PC-3 (cell line): Measurements from ENCODE around the gene ATXN10. TPM values are rescaled to one million over a fixed set of nuclear protein-coding genes. Genes with fewer than 3 reads are reported as not detected.

ENCODE experiments used
- ATAC-seq: fragments of 200-7000 bp; cut with Tn5 transposase; 2 replicates; pipeline ENCODE4 v1.9.1; 2020; ENCODE audit warnings: mild to moderate bottlenecking, moderate library complexity
- BruUV-seq: library from RNA; stranded (reverse); fragments of 400-500 nt; replicated peaks from 2 replicates; lab custom pipeline; 2021; lab: Mats Ljungman, UMichigan
- CTCF ChIA-PET: fragments of 300-600 bp; sonication (Branson Sonifier 250); formaldehyde crosslinking; loops from one replicate; lab custom pipeline; 2022; ENCODE audit warnings: antibody characterized with exemption; lab: Charles Lee
- POLR2A ChIA-PET: fragments of 300-600 bp; sonication (Branson Sonifier 250); formaldehyde crosslinking; loops from one replicate; lab custom pipeline; 2022; ENCODE audit warnings: antibody characterized with exemption; ENCODE audit not compliant: unreplicated experiment; lab: Charles Lee
- DNase-seq: peaks from one replicate; pipeline ENCODE4 v3.0.0-alpha.2; 2015
- H2AFZ ChIP-seq: fragments of 300-600 bp; sonication (generic); 2 replicates; pipeline ENCODE4 v1.6.0; 2016; ENCODE audit warnings: antibody characterized with exemption, low read length
- H3F3A ChIP-seq: fragments of 300-600 bp; sonication (generic); one replicate; pipeline ENCODE4 v1.6.0; 2017; ENCODE audit warnings: antibody characterized with exemption, low read length, control low read depth, mild to moderate bottlenecking; ENCODE audit not compliant: unreplicated experiment
- H3K27ac ChIP-seq: fragments of 300-600 bp; sonication (generic); 2 replicates; pipeline ENCODE4 v1.5.1; 2016; ENCODE audit warnings: mild to moderate bottlenecking, low read length
- H3K27me3 ChIP-seq: fragments of 300-600 bp; sonication (generic); 2 replicates; pipeline ENCODE4 v1.6.1; 2016; ENCODE audit warnings: low read length, mixed read lengths
- H3K36me3 ChIP-seq: fragments of 300-600 bp; sonication (generic); 2 replicates; pipeline ENCODE4 v1.6.1; 2016; ENCODE audit warnings: low read depth, mixed run types, low read length, mixed read lengths
- H3K4me1 ChIP-seq: fragments of 300-600 bp; sonication (generic); 2 replicates; pipeline ENCODE4 v1.5.1; 2016; ENCODE audit warnings: low read length; ENCODE audit not compliant: insufficient read depth
- H3K4me2 ChIP-seq: fragments of 300-600 bp; sonication (generic); 2 replicates; pipeline ENCODE4 v1.6.0; 2016; ENCODE audit warnings: low read length
- H3K4me3 ChIP-seq: fragments of 300-600 bp; sonication (generic); 2 replicates; pipeline ENCODE4 v1.5.1; 2016; ENCODE audit warnings: mild to moderate bottlenecking, low read length, mixed read lengths
- H3K79me2 ChIP-seq: fragments of 300-600 bp; sonication (generic); 2 replicates; pipeline ENCODE4 v1.6.1; 2017; ENCODE audit warnings: low read length, mixed read lengths
- H3K9ac ChIP-seq: fragments of 300-600 bp; sonication (generic); 2 replicates; pipeline ENCODE4 v1.6.0; 2016; ENCODE audit warnings: mild to moderate bottlenecking, low read length
- H3K9me2 ChIP-seq: fragments of 300-600 bp; sonication (generic); replicated peaks from 2 replicates; pipeline ENCODE4 v1.6.1; 2016; ENCODE audit warnings: mixed run types, low read length, mixed read lengths
- H3K9me3 ChIP-seq: fragments of 300-600 bp; sonication (generic); 2 replicates; pipeline ENCODE4 v1.6.1; 2016; ENCODE audit warnings: low read length, mixed read lengths
- H4K20me1 ChIP-seq: fragments of 300-600 bp; sonication (generic); 2 replicates; pipeline ENCODE4 v1.6.1; 2016; ENCODE audit warnings: low read length, mixed read lengths
- EZH2 ChIP-seq: fragments of 300-600 bp; sonication (generic); IDR thresholded peaks from one replicate; pipeline ENCODE4 v1.6.1; 2017; ENCODE audit warnings: antibody characterized with exemption, mild to moderate bottlenecking, low read length; ENCODE audit not compliant: unreplicated experiment
- EZH2phosphoT487 ChIP-seq: fragments of 300-600 bp; sonication (generic); IDR thresholded peaks from 2 replicates; pipeline ENCODE4 v1.6.1; 2018; ENCODE audit warnings: mild to moderate bottlenecking, antibody characterized with exemption, low read length, borderline replicate concordance
- intact Hi-C: fragments of 100-400 bp; cut with micrococcal nuclease; formaldehyde crosslinking; loops from 2 replicates; pipeline ENCODE4 v1.9.0; 2023
- total RNA-seq: library from RNA; depleted of rRNA; stranded (reverse); fragments of >200 nt; gene quantifications from 2 replicates; pipeline ENCODE4 v1.2.3, GENCODE V29; 2014
- TF ChIP-seq, protein P1 (sequence below): fragments of 300-600 bp; sonication (generic); conservative IDR thresholded peaks from 2 replicates; pipeline ENCODE4 v1.5.1; 2017; ENCODE audit warnings: antibody characterized with exemption, low read depth, mild to moderate bottlenecking, low read length

The ATXN10 gene
- total RNA-seq, 1 experiment from 2014 or later: 40.6 TPM

DNA sequence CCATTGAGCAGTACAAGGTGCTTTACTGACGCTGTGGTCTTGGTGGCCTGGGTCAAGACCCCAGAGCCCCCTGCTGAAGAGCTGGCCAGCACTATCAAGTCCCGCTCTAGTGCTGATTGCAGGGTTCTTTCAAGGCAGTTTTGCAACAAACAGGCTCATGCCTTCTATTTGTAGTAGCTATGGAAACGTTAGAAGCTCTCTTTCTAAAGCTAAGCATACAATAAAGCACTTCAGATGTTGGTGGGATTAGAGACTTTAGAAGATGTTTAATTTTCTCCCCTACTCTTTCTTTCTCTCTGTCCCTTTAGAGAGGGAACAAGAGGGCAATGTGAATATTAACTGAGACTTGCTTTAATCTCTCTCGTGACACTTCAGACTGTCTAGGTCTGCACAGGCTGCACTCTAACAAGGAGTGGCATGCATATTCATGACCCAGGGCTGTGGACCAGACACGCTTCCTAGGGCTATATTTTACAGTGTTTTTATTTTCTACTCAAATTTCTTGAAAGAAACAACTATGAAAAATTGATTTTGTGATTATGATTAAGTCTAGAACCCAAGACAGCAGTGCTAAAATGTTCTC, 166.8 kb downstream of the ATXN10 start:
- H3K4me1 ChIP-seq: no peaks in the 10 kb centered on the region
- H2AFZ ChIP-seq: no peak overlapping the region
- H3F3A ChIP-seq: no peaks in the 10 kb centered on the region
- H3K4me2 ChIP-seq: no peak overlapping the region
- no peak for TF ChIP-seq EZH2
- no peaks in the 10 kb centered on the region for H3K36me3 ChIP-seq
- H3K27me3 ChIP-seq: no peaks in the 10 kb centered on the region
- H3K4me3 ChIP-seq: no peak overlapping the region
- H3K79me2 ChIP-seq: no peaks in the 10 kb centered on the region
- ATAC-seq: no peak
- intact Hi-C loops: no loop called here
- no peaks in the 10 kb centered on the region for H4K20me1 ChIP-seq
- no TSS peak for BruUV-seq
- no peak overlapping the region for H3K27ac ChIP-seq
- H3K9ac ChIP-seq: no peak overlapping the region
- ChIA-PET CTCF (no interaction called here), POLR2A (no interaction called here)
- H3K9me2 ChIP-seq: no peaks in the 10 kb centered on the region
- H3K9me3 ChIP-seq: no peaks in the 10 kb centered on the region
- no peak for DNase-seq

DNA sequence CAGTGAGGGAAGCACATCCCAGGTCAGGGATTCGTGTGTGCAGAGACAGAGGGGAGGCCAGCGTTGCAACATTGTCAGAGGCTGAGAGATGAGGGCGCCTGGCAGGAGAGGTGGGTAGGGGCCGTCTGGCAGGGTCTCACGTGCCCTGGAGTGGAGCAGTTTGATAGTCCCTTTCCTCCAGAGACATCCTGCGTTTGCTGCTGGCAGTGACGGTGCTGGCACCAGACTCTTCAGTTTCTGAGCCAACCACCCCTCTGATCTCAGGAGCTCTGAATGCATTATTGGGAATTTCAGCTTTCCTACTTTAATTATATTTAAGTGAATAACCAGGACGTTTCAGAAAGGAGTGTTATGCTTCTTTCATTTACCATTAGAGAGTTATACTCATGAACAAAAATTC, 168.8 kb downstream of the ATXN10 start:
- ChIA-PET POLR2A (no interaction called here), CTCF (no interaction called here)
- no peaks in the 10 kb centered on the region for H3K36me3 ChIP-seq
- H4K20me1 ChIP-seq: no peaks in the 10 kb centered on the region
- H3K9me2 ChIP-seq: no peaks in the 10 kb centered on the region
- no peak overlapping the region for H3K27ac ChIP-seq
- no peaks in the 10 kb centered on the region for H3F3A ChIP-seq
- no peak for TF ChIP-seq EZH2
- TF ChIP-seq, protein P1, sequence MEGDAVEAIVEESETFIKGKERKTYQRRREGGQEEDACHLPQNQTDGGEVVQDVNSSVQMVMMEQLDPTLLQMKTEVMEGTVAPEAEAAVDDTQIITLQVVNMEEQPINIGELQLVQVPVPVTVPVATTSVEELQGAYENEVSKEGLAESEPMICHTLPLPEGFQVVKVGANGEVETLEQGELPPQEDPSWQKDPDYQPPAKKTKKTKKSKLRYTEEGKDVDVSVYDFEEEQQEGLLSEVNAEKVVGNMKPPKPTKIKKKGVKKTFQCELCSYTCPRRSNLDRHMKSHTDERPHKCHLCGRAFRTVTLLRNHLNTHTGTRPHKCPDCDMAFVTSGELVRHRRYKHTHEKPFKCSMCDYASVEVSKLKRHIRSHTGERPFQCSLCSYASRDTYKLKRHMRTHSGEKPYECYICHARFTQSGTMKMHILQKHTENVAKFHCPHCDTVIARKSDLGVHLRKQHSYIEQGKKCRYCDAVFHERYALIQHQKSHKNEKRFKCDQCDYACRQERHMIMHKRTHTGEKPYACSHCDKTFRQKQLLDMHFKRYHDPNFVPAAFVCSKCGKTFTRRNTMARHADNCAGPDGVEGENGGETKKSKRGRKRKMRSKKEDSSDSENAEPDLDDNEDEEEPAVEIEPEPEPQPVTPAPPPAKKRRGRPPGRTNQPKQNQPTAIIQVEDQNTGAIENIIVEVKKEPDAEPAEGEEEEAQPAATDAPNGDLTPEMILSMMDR: no peak
- TF ChIP-seq EZH2phosphoT487: no peak
- H3K4me1 ChIP-seq: no peaks in the 10 kb centered on the region
- intact Hi-C loops: no loop called here
- DNase-seq (no peak), ATAC-seq (no peak)
- H3K9me3 ChIP-seq: no peaks in the 10 kb centered on the region
- no TSS peak for BruUV-seq
- H3K27me3 ChIP-seq: no peaks in the 10 kb centered on the region
- H3K4me3 ChIP-seq: no peak overlapping the region
- no peak overlapping the region for H3K9ac ChIP-seq
- H3K4me2 ChIP-seq: no peak overlapping the region
- no peaks in the 10 kb centered on the region for H3K79me2 ChIP-seq
- no peak overlapping the region for H2AFZ ChIP-seq

- Histone ChIP-seq H3F3A (no peaks in the 10 kb centered on the region), H3K79me2 (no peaks in the 10 kb centered on the region), H3K4me3 (no peak overlapping the region), H3K36me3 (no peaks in the 10 kb centered on the region), H3K4me2 (no peak overlapping the region), H4K20me1 (no peaks in the 10 kb centered on the region), H3K27me3 (no peaks in the 10 kb centered on the region), H3K27ac (no peak overlapping the region), H3K4me1 (no peaks in the 10 kb centered on the region), H3K9ac (no peak overlapping the region), H3K9me3 (no peaks in the 10 kb centered on the region), H3K9me2 (no peaks in the 10 kb centered on the region), H2AFZ (no peak overlapping the region)
- intact Hi-C loops: no loop called here
- TF ChIP-seq EZH2: no peak
- TF ChIP-seq EZH2phosphoT487: no peak
- TF ChIP-seq, protein P1: no peak
- DNase-seq (no peak), ATAC-seq (no peak)
- no TSS peak for BruUV-seq
- ChIA-PET CTCF (no interaction called here), POLR2A (no interaction called here)
These were observed 170.8 kb downstream of the ATXN10 start for GRCh38 chr22:45842291-45842991.
